AG04449 (cell line): ENCODE measurements around the gene CUL3.
"Not testable (repeated sequence)": the region's sequence is repeated elsewhere in the genome, so short reads cannot be mapped to it uniquely, and the experiment has no call there.

Experiments used
- CTCF ChIA-PET: fragments of 350-600 bp; formaldehyde crosslinking; extraction: SDS; loops from one replicate; lab custom pipeline; 2021; ENCODE audit warnings: antibody characterized with exemption; lab: Yijun Ruan, JAX
- POLR2A ChIA-PET: fragments of 400-600, 350-600 bp; formaldehyde crosslinking; extraction: SDS; loops from one replicate; lab custom pipeline; 2020; ENCODE audit warnings: antibody characterized with exemption, inconsistent platforms; lab: Yijun Ruan, JAX
- DNase-seq: peaks from one replicate; pipeline ENCODE4 v3.0.0-alpha.2; 2010; ENCODE audit warnings: low read depth, low spot score
- H3K4me3 ChIP-seq: 2 replicates; pipeline ENCODE4 v1.5.1; 2011; ENCODE audit warnings: low read depth, mild to moderate bottlenecking, control low read depth, low read length
- TF ChIP-seq, protein P1 (sequence below): IDR thresholded peaks from one replicate; pipeline ENCODE4 v1.5.1; 2011; ENCODE audit warnings: mild to moderate bottlenecking, moderate library complexity, low read length, control low read depth, inconsistent platforms; ENCODE audit not compliant: insufficient read depth; ENCODE audit errors: missing control alignments

CUL3 gene

DNA sequence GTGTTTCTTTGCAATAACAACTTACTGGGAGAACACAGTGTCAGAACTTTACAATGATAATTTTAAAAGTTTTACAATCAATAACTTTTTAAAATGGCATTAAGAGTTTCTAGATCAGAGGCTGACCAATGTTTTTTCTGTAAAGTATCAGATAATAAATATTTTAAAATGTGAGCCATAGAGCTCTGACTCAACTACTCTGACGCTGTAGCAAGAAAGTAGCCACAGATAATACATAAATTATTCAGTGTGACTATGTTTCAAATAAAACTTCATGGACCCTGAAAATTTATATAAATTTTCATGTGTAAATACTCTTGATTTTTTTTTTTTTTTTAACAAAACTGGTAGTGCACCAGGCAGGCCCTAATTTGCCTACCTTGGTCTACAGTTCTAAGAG is 77.4 kb downstream of the CUL3 start:
- no peak overlapping the region for H3K4me3 ChIP-seq
- ChIA-PET POLR2A (no interaction called here), CTCF (no interaction called here)
- TF ChIP-seq, protein P1, sequence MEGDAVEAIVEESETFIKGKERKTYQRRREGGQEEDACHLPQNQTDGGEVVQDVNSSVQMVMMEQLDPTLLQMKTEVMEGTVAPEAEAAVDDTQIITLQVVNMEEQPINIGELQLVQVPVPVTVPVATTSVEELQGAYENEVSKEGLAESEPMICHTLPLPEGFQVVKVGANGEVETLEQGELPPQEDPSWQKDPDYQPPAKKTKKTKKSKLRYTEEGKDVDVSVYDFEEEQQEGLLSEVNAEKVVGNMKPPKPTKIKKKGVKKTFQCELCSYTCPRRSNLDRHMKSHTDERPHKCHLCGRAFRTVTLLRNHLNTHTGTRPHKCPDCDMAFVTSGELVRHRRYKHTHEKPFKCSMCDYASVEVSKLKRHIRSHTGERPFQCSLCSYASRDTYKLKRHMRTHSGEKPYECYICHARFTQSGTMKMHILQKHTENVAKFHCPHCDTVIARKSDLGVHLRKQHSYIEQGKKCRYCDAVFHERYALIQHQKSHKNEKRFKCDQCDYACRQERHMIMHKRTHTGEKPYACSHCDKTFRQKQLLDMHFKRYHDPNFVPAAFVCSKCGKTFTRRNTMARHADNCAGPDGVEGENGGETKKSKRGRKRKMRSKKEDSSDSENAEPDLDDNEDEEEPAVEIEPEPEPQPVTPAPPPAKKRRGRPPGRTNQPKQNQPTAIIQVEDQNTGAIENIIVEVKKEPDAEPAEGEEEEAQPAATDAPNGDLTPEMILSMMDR = no peak
- no peak for DNase-seq

DNA sequence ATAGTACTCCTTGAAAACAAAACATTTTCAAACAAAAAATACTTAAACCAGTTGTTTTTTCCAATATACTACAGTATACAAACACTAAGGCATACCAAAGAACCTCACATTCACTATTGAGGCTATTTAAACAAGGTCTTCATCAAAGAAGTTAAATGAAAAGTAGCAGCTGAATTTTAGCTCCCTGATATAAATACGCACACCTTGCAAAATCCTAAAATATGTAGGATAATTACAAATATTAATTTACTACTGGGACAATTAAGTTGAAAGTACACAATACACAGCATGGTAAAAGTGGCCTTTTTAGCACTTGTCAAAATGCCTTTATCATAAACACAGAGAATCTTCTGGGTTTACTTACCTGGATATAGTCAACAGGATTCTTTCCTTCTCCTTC is 78.7 kb downstream of the CUL3 start:
- TF ChIP-seq, protein P1 = no peak
- no peak overlapping the region for H3K4me3 ChIP-seq
- no peak for DNase-seq
- ChIA-PET CTCF (interaction anchor here (1.1 kb wide), 1 partner anchor 30 kb away, joined by 3 read pairs; no protein-coding TSS in a partner anchor), POLR2A (no interaction called here)

DNA sequence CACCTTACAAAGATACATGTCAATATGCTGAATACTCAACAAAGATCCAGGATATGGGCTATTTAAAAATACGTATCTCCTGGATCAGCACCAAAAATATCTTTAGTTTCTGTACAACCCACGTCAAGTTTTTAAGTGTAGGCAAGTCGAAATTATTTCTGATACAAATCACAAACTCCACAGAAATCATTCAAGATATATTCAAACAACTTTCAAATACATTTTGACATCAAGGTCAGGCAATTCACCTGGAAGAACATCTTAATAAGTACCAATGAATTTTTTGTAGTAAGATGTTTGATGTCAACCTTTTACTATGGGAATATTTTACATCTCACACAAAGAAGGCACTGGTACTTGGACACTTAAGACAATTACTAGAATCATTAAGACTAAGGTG is 86.2 kb downstream of the CUL3 start:
- no peak overlapping the region for H3K4me3 ChIP-seq
- no peak for DNase-seq
- TF ChIP-seq, protein P1 = no peak
- CTCF ChIA-PET = interaction anchor here (1.8 kb wide), 1 partner anchor 12 kb away, joined by 5 read pairs; no protein-coding TSS in a partner anchor
- POLR2A ChIA-PET = no interaction called here

DNA sequence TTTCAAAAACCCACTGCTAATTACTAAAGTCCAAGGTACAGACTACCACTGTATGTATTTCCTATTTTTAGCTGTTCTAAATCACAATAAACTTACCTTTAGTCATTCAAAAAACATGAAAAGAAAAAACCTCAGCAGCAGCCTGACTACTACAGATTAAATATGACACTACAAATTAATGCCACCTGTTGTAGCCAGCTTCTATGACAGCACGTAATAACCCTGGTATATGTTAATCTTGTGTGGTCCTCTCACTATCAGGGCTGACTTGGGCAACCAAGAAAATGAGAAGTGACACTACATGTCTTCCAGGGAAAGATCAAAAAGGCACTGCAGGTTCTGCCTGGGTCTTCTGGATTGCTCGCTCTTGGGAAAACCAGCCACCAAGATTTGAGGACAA is 92.6 kb downstream of the CUL3 start:
- DNase-seq = no peak
- TF ChIP-seq, protein P1 = no peak
- ChIA-PET CTCF (no interaction called here), POLR2A (no interaction called here)
- H3K4me3 ChIP-seq = no peak overlapping the region

DNA sequence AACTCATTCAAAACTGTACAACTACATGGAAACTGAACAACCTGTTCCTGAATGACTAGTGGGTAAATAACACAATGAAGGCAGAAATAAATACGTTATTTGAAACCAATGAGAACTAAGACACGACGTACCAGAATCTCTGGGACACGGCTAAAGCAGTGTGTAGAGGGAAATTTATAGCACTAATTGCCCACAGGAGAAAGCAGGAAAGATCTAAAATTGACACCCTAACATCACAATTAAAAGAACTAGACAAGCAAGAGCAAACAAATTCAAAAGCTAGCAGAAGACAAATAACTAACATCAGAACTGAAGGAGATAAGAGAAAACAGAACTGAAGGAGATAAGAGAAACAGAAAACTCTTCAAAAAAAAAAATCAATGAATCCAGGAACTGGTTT is 97.2 kb downstream of the CUL3 start:
- CTCF ChIA-PET, POLR2A ChIA-PET, DNase-seq, H3K4me3 ChIP-seq: not testable (repeated sequence)

DNA sequence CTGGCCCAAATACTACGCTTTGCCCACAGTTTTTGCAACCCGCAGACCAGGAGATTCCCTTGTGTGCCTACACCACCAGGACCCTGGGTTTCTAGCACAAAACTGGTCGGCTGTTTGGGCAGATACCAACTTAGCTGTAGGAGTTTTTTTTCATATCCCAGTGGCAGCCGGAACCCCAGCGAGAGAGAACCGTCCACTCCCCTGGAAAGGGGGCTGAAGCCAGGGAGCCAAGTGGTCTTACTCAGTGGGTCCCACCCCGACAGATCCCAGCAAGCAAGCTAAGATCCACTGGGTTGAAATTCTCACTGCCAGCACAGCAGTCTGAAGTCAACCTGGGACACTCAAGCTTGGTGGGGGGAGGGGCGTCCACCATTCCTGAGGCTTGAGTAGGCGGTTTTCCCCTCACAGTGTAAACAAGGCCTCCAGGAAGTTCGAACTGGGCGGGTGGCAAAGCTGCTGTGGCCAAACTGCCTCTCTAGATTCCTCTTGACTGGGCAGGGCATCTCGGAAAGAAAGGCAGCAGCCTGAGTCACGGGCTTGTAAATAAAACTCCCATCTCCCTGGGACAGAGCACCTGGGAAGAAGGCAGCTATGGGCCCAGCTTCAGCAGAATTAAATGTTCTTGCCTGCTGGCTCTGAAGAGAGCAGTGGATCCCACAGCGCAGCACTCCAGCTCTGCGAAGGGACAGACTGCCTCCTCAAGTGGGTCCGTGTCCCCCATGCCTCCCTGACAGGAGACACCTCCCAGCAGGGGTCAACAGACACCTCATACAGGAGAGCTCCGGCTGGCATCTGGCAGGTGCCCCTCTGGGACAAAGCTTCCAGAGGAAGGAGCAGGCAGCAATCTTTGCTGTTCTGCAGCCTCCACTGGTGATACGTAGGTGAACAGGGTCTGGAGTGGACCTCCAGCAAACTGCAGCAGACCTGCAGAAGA is 99.8 kb downstream of the CUL3 start:
- peak; percentile 83 for DNase-seq
- H3K4me3 ChIP-seq, CTCF ChIA-PET: not testable (repeated sequence)
- POLR2A ChIA-PET = interaction anchor here (0.6 to 1.3 kb wide), 2 partner anchors 64 to 100 kb away, joined by 3 to 4 read pairs; partner anchors contain the start of gene CUL3

DNA sequence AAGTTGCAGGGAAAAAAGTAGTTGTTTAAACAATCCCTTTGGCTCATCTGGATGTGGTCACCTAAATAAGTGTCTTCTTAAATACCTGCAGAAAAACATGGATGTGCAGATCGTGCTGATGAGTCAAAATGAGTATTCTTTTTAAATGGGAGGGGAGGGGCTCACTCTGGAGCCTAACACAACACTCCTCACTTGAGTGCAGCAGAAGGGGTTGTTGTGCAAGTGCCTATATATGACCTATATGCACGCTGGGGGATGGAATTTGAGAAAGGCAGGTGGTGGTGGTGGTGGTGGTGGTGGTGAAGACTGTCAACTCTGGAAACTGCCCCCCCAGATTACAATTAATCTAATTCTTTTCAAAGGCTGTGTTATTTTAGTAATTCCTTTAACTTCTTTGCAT is 105.3 kb downstream of the CUL3 start:
- ChIA-PET CTCF (no interaction called here), POLR2A (no interaction called here)
- TF ChIP-seq, protein P1 = no peak
- H3K4me3 ChIP-seq = no peak overlapping the region
- DNase-seq = no peak
